WTC11 (cell line): ENCODE results near the gene CCDC3.

Experiments
- ATF1 ChIP-seq: sonication (generic); formaldehyde crosslinking; IDR thresholded peaks from 2 replicates; pipeline ENCODE4 v1.8.1; 2023; ENCODE audit warnings: mild to moderate bottlenecking, moderate library complexity, missing genetic modification reagents
- CREB1 ChIP-seq: sonication (generic); formaldehyde crosslinking; IDR thresholded peaks from 2 replicates; pipeline ENCODE4 v1.8.0; 2023; ENCODE audit warnings: mild to moderate bottlenecking, missing genetic modification reagents
- EMX1 ChIP-seq: fragments of 250-450 bp; sonication (Bioruptor Pico); IDR thresholded peaks from 2 replicates; pipeline ENCODE4 v1.8.0; 2021; ENCODE audit warnings: mild to moderate bottlenecking
- SP1 ChIP-seq: sonication (generic); formaldehyde crosslinking; conservative IDR thresholded peaks from 2 replicates; pipeline ENCODE4 v1.8.1; 2022; ENCODE audit warnings: missing genetic modification reagents
- TF ChIP-seq, protein P1 (sequence below): fragments of 200-600 bp; IDR thresholded peaks from 2 replicates; pipeline ENCODE4 v1.8.0; 2022; ENCODE audit warnings: antibody characterized with exemption
- TF ChIP-seq, protein P2 (sequence below): sonication (generic); formaldehyde crosslinking; IDR thresholded peaks from 2 replicates; pipeline ENCODE4 v1.8.1; 2022; ENCODE audit warnings: mild to moderate bottlenecking, moderate library complexity, missing genetic modification reagents
- TF ChIP-seq, protein P3 (sequence below): sonication (generic); formaldehyde crosslinking; IDR thresholded peaks from 2 replicates; pipeline ENCODE4 v1.8.1; 2022; ENCODE audit warnings: low read depth, missing genetic modification reagents, borderline replicate concordance
- TF ChIP-seq, protein P4 (sequence below): sonication (generic); formaldehyde crosslinking; IDR thresholded peaks from 2 replicates; pipeline ENCODE4 v1.8.1; 2023; ENCODE audit warnings: mild to moderate bottlenecking, moderate library complexity, missing genetic modification reagents

DNA sequence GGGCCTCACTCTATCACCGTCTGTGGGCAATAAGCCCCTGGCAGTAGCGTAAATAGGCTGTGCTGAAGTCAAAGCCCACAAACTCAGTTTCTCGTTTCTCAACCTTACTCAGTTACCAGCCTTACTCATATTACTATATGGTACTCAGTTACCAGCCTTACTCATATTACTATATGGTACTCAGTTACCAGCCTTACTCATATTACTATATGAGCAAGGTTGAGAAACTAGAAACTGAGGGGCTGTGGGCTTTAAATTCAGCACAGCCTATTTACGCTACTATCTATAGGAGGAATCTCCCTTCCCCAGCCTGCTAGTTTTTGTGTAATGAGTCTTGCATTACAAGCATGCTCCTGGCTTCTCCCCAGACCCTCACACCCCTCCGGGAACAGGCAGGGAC lies 35.4 kb downstream of the CCDC3 start:
- TF ChIP-seq ATF1 (CRISPR knock-in tag) (no peak), CREB1 (CRISPR knock-in tag) (no peak), EMX1 (CRISPR knock-in tag) (no peak), SP1 (CRISPR knock-in tag) (no peak)
- TF ChIP-seq, protein P1, sequence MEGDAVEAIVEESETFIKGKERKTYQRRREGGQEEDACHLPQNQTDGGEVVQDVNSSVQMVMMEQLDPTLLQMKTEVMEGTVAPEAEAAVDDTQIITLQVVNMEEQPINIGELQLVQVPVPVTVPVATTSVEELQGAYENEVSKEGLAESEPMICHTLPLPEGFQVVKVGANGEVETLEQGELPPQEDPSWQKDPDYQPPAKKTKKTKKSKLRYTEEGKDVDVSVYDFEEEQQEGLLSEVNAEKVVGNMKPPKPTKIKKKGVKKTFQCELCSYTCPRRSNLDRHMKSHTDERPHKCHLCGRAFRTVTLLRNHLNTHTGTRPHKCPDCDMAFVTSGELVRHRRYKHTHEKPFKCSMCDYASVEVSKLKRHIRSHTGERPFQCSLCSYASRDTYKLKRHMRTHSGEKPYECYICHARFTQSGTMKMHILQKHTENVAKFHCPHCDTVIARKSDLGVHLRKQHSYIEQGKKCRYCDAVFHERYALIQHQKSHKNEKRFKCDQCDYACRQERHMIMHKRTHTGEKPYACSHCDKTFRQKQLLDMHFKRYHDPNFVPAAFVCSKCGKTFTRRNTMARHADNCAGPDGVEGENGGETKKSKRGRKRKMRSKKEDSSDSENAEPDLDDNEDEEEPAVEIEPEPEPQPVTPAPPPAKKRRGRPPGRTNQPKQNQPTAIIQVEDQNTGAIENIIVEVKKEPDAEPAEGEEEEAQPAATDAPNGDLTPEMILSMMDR = no peak
- TF ChIP-seq, protein P2, sequence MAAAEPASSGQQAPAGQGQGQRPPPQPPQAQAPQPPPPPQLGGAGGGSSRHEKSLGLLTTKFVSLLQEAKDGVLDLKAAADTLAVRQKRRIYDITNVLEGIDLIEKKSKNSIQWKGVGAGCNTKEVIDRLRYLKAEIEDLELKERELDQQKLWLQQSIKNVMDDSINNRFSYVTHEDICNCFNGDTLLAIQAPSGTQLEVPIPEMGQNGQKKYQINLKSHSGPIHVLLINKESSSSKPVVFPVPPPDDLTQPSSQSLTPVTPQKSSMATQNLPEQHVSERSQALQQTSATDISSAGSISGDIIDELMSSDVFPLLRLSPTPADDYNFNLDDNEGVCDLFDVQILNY (CRISPR knock-in tag) = no peak
- TF ChIP-seq, protein P3, sequence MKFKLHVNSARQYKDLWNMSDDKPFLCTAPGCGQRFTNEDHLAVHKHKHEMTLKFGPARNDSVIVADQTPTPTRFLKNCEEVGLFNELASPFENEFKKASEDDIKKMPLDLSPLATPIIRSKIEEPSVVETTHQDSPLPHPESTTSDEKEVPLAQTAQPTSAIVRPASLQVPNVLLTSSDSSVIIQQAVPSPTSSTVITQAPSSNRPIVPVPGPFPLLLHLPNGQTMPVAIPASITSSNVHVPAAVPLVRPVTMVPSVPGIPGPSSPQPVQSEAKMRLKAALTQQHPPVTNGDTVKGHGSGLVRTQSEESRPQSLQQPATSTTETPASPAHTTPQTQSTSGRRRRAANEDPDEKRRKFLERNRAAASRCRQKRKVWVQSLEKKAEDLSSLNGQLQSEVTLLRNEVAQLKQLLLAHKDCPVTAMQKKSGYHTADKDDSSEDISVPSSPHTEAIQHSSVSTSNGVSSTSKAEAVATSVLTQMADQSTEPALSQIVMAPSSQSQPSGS (CRISPR knock-in tag) = no peak
- TF ChIP-seq, protein P4, sequence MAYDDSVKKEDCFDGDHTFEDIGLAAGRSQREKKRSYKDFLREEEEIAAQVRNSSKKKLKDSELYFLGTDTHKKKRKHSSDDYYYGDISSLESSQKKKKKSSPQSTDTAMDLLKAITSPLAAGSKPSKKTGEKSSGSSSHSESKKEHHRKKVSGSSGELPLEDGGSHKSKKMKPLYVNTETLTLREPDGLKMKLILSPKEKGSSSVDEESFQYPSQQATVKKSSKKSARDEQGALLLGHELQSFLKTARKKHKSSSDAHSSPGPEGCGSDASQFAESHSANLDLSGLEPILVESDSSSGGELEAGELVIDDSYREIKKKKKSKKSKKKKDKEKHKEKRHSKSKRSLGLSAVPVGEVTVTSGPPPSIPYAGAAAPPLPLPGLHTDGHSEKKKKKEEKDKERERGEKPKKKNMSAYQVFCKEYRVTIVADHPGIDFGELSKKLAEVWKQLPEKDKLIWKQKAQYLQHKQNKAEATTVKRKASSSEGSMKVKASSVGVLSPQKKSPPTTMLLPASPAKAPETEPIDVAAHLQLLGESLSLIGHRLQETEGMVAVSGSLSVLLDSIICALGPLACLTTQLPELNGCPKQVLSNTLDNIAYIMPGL (CRISPR knock-in tag) = no peak
